Hepatocyte (in vitro differentiated cells): Measurements from ENCODE around the gene SLC16A7. TPM values are rescaled to one million over a fixed set of nuclear protein-coding genes. Genes with fewer than 3 reads are reported as not detected.

Experiments
- DNase-seq: peaks from one replicate; pipeline ENCODE4 v3.0.0-alpha.2; 2016; ENCODE audit warnings: low spot score
- H2AFZ ChIP-seq: fragments of 200-600 bp; sonication (generic); 2 replicates; pipeline ENCODE4 v1.6.0; 2016; ENCODE audit warnings: antibody characterized with exemption, mild to moderate bottlenecking
- H3K27ac ChIP-seq: fragments of 200-600 bp; sonication (generic); 2 replicates; pipeline ENCODE4 v1.5.1; 2016; ENCODE audit warnings: mild to moderate bottlenecking
- H3K27me3 ChIP-seq: fragments of 200-600 bp; sonication (generic); 2 replicates; pipeline ENCODE4 v1.6.1; 2016
- H3K36me3 ChIP-seq: fragments of 200-600 bp; sonication (generic); replicated peaks from 2 replicates; pipeline ENCODE4 v1.5.1; 2016; ENCODE audit warnings: low read depth; ENCODE audit not compliant: insufficient read depth
- H3K4me1 ChIP-seq: fragments of 200-600 bp; sonication (generic); 2 replicates; pipeline ENCODE4 v1.5.1; 2016; ENCODE audit warnings: mild to moderate bottlenecking, moderate library complexity; ENCODE audit not compliant: insufficient read depth
- H3K4me2 ChIP-seq: fragments of 200-600 bp; sonication (generic); 2 replicates; pipeline ENCODE4 v1.6.0; 2016
- H3K4me3 ChIP-seq: fragments of 200-600 bp; sonication (generic); 2 replicates; pipeline ENCODE4 v1.5.1; 2016; ENCODE audit warnings: mild to moderate bottlenecking
- H3K79me2 ChIP-seq: fragments of 200-600 bp; sonication (generic); 2 replicates; pipeline ENCODE4 v1.6.0; 2017; ENCODE audit warnings: mild to moderate bottlenecking
- H3K9me2 ChIP-seq: fragments of 200-600 bp; sonication (generic); replicated peaks from 2 replicates; pipeline ENCODE4 v1.6.0; 2017; ENCODE audit warnings: mild to moderate bottlenecking; ENCODE audit not compliant: insufficient read depth
- H3K9me3 ChIP-seq: fragments of 200-600 bp; sonication (generic); 2 replicates; pipeline ENCODE4 v1.5.1; 2016; ENCODE audit warnings: low read depth, mild to moderate bottlenecking
- H4K20me1 ChIP-seq: fragments of 200-600 bp; sonication (generic); 2 replicates; pipeline ENCODE4 v1.6.0; 2016; ENCODE audit warnings: mild to moderate bottlenecking; ENCODE audit not compliant: insufficient read depth, poor library complexity, severe bottlenecking
- EZH2 ChIP-seq: fragments of 200-600 bp; sonication (generic); IDR thresholded peaks from 2 replicates; pipeline ENCODE4 v1.6.1; 2016; ENCODE audit warnings: antibody characterized with exemption, mild to moderate bottlenecking, borderline replicate concordance
- EZH2phosphoT487 ChIP-seq: fragments of 200-600 bp; sonication (generic); IDR thresholded peaks from one replicate; pipeline ENCODE4 v1.6.1; 2018; ENCODE audit warnings: antibody characterized with exemption, mild to moderate bottlenecking, low read depth, moderate library complexity; ENCODE audit not compliant: unreplicated experiment, severe bottlenecking
- WGBS: methylation state at CpG from one replicate; pipeline ENCODE4 v1.1.6; 2016; ENCODE audit warnings: low lambda C conversion rate; ENCODE audit errors: missing lambda C conversion rate; 5-methylcytosine and 5-hydroxymethylcytosine counted together
- polyA plus RNA-seq: library from polyadenylated mRNA; unstranded; fragments of >200 nt; fragmentation: Nextera tagmentation; extraction: Ambion mirVana; gene quantifications from 2 replicates; pipeline ENCODE4 v1.2.1, GENCODE V29; 2016
- total RNA-seq: library from RNA; depleted of rRNA; stranded (reverse); fragments of >200 nt; gene quantifications from 2 replicates; pipeline ENCODE4 v1.2.3, GENCODE V29; 2014
- TF ChIP-seq, protein P1 (sequence below): fragments of 200-600 bp; sonication (generic); IDR thresholded peaks from 2 replicates; pipeline ENCODE4 v1.5.1; 2016; ENCODE audit warnings: antibody characterized with exemption, mild to moderate bottlenecking; ENCODE audit not compliant: poor library complexity

SLC16A7 gene
- total and polyA plus RNA-seq, 2 experiments from 2014 or later = 4.7 to 17.9 TPM

- H2AFZ ChIP-seq = no peak overlapping the region
- H3K4me2 ChIP-seq = no peak overlapping the region
- DNase-seq = no peak
- no peaks in the 10 kb centered on the region for H3K9me3 ChIP-seq
- H3K79me2 ChIP-seq = no peaks in the 10 kb centered on the region
- H3K27ac ChIP-seq = no peak overlapping the region
- no peaks in the 10 kb centered on the region for H3K9me2 ChIP-seq
- no peaks in the 10 kb centered on the region for H3K36me3 ChIP-seq
- no peaks in the 10 kb centered on the region for H4K20me1 ChIP-seq
- peaks cover 3% of the 10 kb centered on the region for H3K4me1 ChIP-seq
- TF ChIP-seq, protein P1, sequence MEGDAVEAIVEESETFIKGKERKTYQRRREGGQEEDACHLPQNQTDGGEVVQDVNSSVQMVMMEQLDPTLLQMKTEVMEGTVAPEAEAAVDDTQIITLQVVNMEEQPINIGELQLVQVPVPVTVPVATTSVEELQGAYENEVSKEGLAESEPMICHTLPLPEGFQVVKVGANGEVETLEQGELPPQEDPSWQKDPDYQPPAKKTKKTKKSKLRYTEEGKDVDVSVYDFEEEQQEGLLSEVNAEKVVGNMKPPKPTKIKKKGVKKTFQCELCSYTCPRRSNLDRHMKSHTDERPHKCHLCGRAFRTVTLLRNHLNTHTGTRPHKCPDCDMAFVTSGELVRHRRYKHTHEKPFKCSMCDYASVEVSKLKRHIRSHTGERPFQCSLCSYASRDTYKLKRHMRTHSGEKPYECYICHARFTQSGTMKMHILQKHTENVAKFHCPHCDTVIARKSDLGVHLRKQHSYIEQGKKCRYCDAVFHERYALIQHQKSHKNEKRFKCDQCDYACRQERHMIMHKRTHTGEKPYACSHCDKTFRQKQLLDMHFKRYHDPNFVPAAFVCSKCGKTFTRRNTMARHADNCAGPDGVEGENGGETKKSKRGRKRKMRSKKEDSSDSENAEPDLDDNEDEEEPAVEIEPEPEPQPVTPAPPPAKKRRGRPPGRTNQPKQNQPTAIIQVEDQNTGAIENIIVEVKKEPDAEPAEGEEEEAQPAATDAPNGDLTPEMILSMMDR = no peak
- TF ChIP-seq EZH2 (no peak), EZH2phosphoT487 (no peak)
- H3K27me3 ChIP-seq = no peaks in the 10 kb centered on the region
- no peak overlapping the region for H3K4me3 ChIP-seq
Observed at GRCh38 chr12:59646636-59647035, 50.8 kb downstream of the SLC16A7 start.

DNA sequence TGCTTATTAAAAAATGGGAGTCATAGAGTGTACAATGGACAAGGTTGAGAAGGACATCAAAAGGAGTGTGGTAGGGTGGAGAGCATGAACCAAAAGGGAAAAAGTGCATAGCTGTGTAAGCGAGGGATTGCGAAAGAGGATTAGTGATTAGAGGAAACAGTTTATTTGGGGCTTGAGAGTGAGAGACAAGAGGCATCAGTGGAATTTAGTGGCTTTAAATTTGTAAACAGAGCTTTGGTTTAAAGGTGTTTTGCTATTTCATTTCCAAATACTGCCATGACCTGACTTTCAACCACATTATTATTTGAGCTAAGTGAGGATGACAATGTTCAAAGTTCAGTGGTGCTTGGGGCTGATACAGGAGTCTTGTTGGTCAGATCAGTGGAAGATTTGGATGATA is 53.4 kb downstream of the SLC16A7 start:
- Histone ChIP-seq H3K27ac (no peak overlapping the region), H2AFZ (no peak overlapping the region), H3K4me3 (no peak overlapping the region), H4K20me1 (no peaks in the 10 kb centered on the region), H3K4me1 (peaks cover 3% of the 10 kb centered on the region), H3K9me2 (no peaks in the 10 kb centered on the region), H3K79me2 (no peaks in the 10 kb centered on the region), H3K36me3 (no peaks in the 10 kb centered on the region), H3K9me3 (no peaks in the 10 kb centered on the region), H3K4me2 (no peak overlapping the region), H3K27me3 (no peaks in the 10 kb centered on the region)
- no peak for DNase-seq
- TF ChIP-seq EZH2phosphoT487 = no peak
- TF ChIP-seq, protein P1 = no peak
- no peak for TF ChIP-seq EZH2
- WGBS = 52% methylated on average over 2 of the region's 2 CpGs

GRCh38 chr12:59650588-59651228 is 54.9 kb downstream of the SLC16A7 start:
- H3K4me3 ChIP-seq = no peak overlapping the region
- H3K4me1 ChIP-seq = peaks cover 3% of the 10 kb centered on the region
- H3K4me2 ChIP-seq = no peak overlapping the region
- H3K9me3 ChIP-seq = no peaks in the 10 kb centered on the region
- peak overlapping the region; percentile 1 for H3K27ac ChIP-seq
- H3K79me2 ChIP-seq = no peaks in the 10 kb centered on the region
- DNase-seq = no peak
- TF ChIP-seq EZH2phosphoT487 (no peak), EZH2 (no peak)
- TF ChIP-seq, protein P1 = no peak
- H4K20me1 ChIP-seq = no peaks in the 10 kb centered on the region
- no peaks in the 10 kb centered on the region for H3K27me3 ChIP-seq
- H3K36me3 ChIP-seq = no peaks in the 10 kb centered on the region
- H2AFZ ChIP-seq = no peak overlapping the region
- no peaks in the 10 kb centered on the region for H3K9me2 ChIP-seq
- WGBS = 73% methylated on average over 3 of the region's 3 CpGs
